Measurements from ENCODE around the gene INTS15. TPM values are rescaled to one million over a fixed set of nuclear protein-coding genes. Genes with fewer than 3 reads are reported as not detected.
A peak's percentile ranks its signal among the peaks of the same experiment; 100 is the strongest.

The INTS15 gene
- total RNA-seq, 1 experiment from 2014 or later: 22.7 TPM

GRCh38 chr7:6615723-6616555 lies 26.1 kb downstream of the INTS15 start:
- Histone ChIP-seq H3K9me2 (replicated peaks; ENCODE audit: low read length) (no peaks in the 10 kb centered on the region), H3K4me2 (ENCODE audit: low read length) (peak overlapping the region; percentile 82), H3K4me1 (ENCODE audit: insufficient read depth, low read length) (no peaks in the 10 kb centered on the region), H3K4me3 (ENCODE audit: low read length) (peak overlapping the region; percentile 65), H3K9me3 (ENCODE audit: low read length) (no peaks in the 10 kb centered on the region), H3K36me3 (ENCODE audit: low read depth, low read length) (no peaks in the 10 kb centered on the region), H2AFZ (ENCODE audit: low read length) (peak overlapping the region; percentile 84), H4K20me1 (ENCODE audit: low read length) (no peaks in the 10 kb centered on the region), H3K9ac (ENCODE audit: low read length) (no peak overlapping the region), H3K27ac (ENCODE audit: low read length) (no peak overlapping the region), H3K27me3 (ENCODE audit: low read length) (no peaks in the 10 kb centered on the region), H3F3A (ENCODE audit: low read length, unreplicated experiment) (no peaks in the 10 kb centered on the region), H3K79me2 (ENCODE audit: low read length) (no peaks in the 10 kb centered on the region)
- ATAC-seq (peak; percentile 65), DNase-seq (peak; percentile 15)
- no TSS peak for BruUV-seq (replicated peaks)
- intact Hi-C loops (cut with micrococcal nuclease): no loop called here
- TF ChIP-seq EZH2 (IDR thresholded peaks at IDR 0.05; ENCODE audit: low read length, unreplicated experiment) (no peak), EZH2phosphoT487 (IDR thresholded peaks at IDR 0.05; ENCODE audit: borderline replicate concordance, low read length) (no peak), CTCF (conservative IDR thresholded peaks at IDR 0.05; ENCODE audit: low read depth, low read length) (no peak)
- POLR2A ChIA-PET (ENCODE audit: unreplicated experiment): no interaction called here
- CTCF ChIA-PET: no interaction called here

GRCh38 chr7:6616854-6617643 lies 27.2 kb downstream of the INTS15 start:
- intact Hi-C loops (cut with micrococcal nuclease): no loop called here
- POLR2A ChIA-PET (ENCODE audit: unreplicated experiment): no interaction called here
- H2AFZ ChIP-seq (ENCODE audit: low read length): no peak overlapping the region
- no peaks in the 10 kb centered on the region for H3K79me2 ChIP-seq (ENCODE audit: low read length)
- DNase-seq (no peak), ATAC-seq (no peak)
- BruUV-seq (replicated peaks): no TSS peak
- H3K4me1 ChIP-seq (ENCODE audit: insufficient read depth, low read length): no peaks in the 10 kb centered on the region
- no peaks in the 10 kb centered on the region for H3K9me3 ChIP-seq (ENCODE audit: low read length)
- no peaks in the 10 kb centered on the region for H3F3A ChIP-seq (ENCODE audit: low read length, unreplicated experiment)
- no peak overlapping the region for H3K9ac ChIP-seq (ENCODE audit: low read length)
- TF ChIP-seq EZH2phosphoT487 (IDR thresholded peaks at IDR 0.05; ENCODE audit: borderline replicate concordance, low read length): no peak
- no peak for TF ChIP-seq EZH2 (IDR thresholded peaks at IDR 0.05; ENCODE audit: low read length, unreplicated experiment)
- no peak for TF ChIP-seq CTCF (conservative IDR thresholded peaks at IDR 0.05; ENCODE audit: low read depth, low read length)
- H3K4me2 ChIP-seq (ENCODE audit: low read length): no peak overlapping the region
- CTCF ChIA-PET: no interaction called here
- H3K27ac ChIP-seq (ENCODE audit: low read length): no peak overlapping the region
- no peak overlapping the region for H3K4me3 ChIP-seq (ENCODE audit: low read length)
- H4K20me1 ChIP-seq (ENCODE audit: low read length): no peaks in the 10 kb centered on the region
- no peaks in the 10 kb centered on the region for H3K36me3 ChIP-seq (ENCODE audit: low read depth, low read length)
- no peaks in the 10 kb centered on the region for H3K27me3 ChIP-seq (ENCODE audit: low read length)
- no peaks in the 10 kb centered on the region for H3K9me2 ChIP-seq (replicated peaks; ENCODE audit: low read length)

All from PC-3 (cell line).